GM19351 (cell line): ENCODE measurements around the gene ENPP3.

Experiments
- ATAC-seq: cut with Tn5 transposase; IDR thresholded peaks from one replicate; pipeline ENCODE4 v1.9.1; 2021; ENCODE audit warnings: mild to moderate bottlenecking, moderate library complexity; ENCODE audit not compliant: unreplicated experiment

The ENPP3 gene

GRCh38 chr6:131642565-131642964, 5.5 kb downstream of the ENPP3 start:
- ATAC-seq, result no peak

GRCh38 chr6:131642987-131643611, 6.0 kb downstream of the ENPP3 start:
- no peak for ATAC-seq

GRCh38 chr6:131643855-131644460, 6.9 kb downstream of the ENPP3 start:
- ATAC-seq, result no peak

GRCh38 chr6:131644921-131645320, 7.8 kb downstream of the ENPP3 start:
- no peak for ATAC-seq

- no peak for ATAC-seq
Measured at GRCh38 chr6:131645846-131646245, 8.7 kb downstream of the ENPP3 start.

GRCh38 chr6:131646249-131646670, 9.2 kb downstream of the ENPP3 start:
- ATAC-seq, result no peak

GRCh38 chr6:131651782-131652181, 14.7 kb downstream of the ENPP3 start:
- no peak for ATAC-seq

- no peak for ATAC-seq
Measured at GRCh38 chr6:131652472-131652871, 15.4 kb downstream of the ENPP3 start.

- no peak for ATAC-seq
Measured at GRCh38 chr6:131654326-131654725, 17.2 kb downstream of the ENPP3 start.

GRCh38 chr6:131655387-131655786, 18.3 kb downstream of the ENPP3 start:
- ATAC-seq, result no peak

GRCh38 chr6:131655951-131656350, 18.8 kb downstream of the ENPP3 start:
- ATAC-seq, result no peak

- ATAC-seq, result no peak
Measured at GRCh38 chr6:131656667-131657066, 19.6 kb downstream of the ENPP3 start.

GRCh38 chr6:131657222-131657621, 20.1 kb downstream of the ENPP3 start:
- ATAC-seq, result no peak

GRCh38 chr6:131657630-131658111, 20.6 kb downstream of the ENPP3 start:
- ATAC-seq, result no peak

- no peak for ATAC-seq
Measured at GRCh38 chr6:131658287-131658686, 21.2 kb downstream of the ENPP3 start.

- ATAC-seq, result no peak
Measured at GRCh38 chr6:131660195-131660594, 23.1 kb downstream of the ENPP3 start.

GRCh38 chr6:131663578-131664165, 26.6 kb downstream of the ENPP3 start:
- no peak for ATAC-seq

- no peak for ATAC-seq
Measured at GRCh38 chr6:131669891-131670290, 32.8 kb downstream of the ENPP3 start.

- no peak for ATAC-seq
Measured at GRCh38 chr6:131673184-131673583, 36.1 kb downstream of the ENPP3 start.

GRCh38 chr6:131678442-131678841, 41.3 kb downstream of the ENPP3 start:
- ATAC-seq, result no peak

GRCh38 chr6:131680868-131681267, 43.8 kb downstream of the ENPP3 start:
- ATAC-seq, result no peak

GRCh38 chr6:131681585-131681984, 44.5 kb downstream of the ENPP3 start:
- no peak for ATAC-seq
